ENCODE results near the gene C16orf78.
"Not testable (repeated sequence)": the region's sequence is repeated elsewhere in the genome, so short reads cannot be mapped to it uniquely, and the experiment has no call there.

The C16orf78 gene

GRCh38 chr16:49349446-49350168 lies 24.0 kb upstream of the C16orf78 start:
- DNase-seq (ENCODE audit: low read depth in 1 of 2, low spot score in 1 of 2): no peak

DNA sequence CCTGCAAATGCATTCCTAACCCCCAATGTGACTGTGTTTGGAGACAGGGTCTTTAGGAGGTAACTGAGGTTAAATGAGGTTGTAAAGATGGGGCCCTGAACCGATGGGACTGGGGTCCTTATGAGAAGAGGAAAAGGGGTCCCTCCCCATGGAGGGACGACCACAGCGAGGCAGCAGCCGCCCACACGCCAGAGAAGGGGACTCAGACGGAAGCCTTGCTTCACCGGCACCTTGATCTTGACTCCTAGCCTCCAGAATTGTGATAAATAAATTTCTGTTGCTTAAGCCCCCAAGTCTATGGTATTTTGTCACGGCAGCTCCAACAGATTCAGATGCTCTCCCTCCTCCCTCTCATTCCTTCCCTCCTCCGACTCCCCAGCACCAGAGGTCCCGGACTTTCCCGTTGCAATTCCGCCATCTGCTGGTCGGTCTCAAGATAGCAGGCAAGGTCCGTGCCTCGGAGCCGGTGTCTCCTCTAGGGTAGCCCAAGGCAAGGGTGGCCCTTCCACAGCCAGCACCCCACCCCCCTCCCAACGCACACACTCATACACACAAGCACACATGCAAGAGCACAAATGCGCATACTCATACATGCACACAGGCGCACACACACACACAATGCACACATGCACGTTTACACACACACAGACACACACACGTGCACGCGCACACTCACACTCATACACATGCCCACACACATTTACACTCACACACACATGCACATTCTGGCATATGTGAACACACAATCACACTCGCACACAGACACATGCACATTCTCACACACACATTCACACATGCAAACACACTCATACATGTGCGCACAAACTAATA lies 23.1 kb upstream of the C16orf78 start:
- no peak for DNase-seq (ENCODE audit: low read depth in 1 of 2, low spot score in 1 of 2)

GRCh38 chr16:49351096-49351487 lies 22.5 kb upstream of the C16orf78 start:
- no peak for DNase-seq (ENCODE audit: low read depth in 1 of 2, low spot score in 1 of 2)

DNA sequence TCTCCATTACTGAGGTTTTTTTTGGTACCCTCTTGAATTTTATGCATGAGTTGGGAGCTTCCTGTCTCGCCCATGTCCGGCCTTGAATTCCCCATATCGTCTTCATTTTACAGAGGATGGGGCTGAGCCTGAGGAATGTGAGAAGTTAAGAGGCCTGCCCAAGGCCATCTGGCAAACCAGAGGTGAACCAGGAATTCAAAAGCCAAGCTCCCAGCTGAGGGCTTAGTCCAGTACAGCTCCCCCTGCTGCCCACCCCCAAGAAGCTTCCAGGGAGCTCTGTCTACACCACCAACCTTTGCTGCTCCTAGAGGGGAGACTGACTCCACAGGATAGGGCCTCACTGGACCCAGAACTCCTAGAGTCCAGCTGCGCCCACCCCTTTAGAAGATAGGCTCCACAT lies 20.7 kb upstream of the C16orf78 start:
- DNase-seq (ENCODE audit: low read depth in 1 of 2, low spot score in 1 of 2): no peak

DNA sequence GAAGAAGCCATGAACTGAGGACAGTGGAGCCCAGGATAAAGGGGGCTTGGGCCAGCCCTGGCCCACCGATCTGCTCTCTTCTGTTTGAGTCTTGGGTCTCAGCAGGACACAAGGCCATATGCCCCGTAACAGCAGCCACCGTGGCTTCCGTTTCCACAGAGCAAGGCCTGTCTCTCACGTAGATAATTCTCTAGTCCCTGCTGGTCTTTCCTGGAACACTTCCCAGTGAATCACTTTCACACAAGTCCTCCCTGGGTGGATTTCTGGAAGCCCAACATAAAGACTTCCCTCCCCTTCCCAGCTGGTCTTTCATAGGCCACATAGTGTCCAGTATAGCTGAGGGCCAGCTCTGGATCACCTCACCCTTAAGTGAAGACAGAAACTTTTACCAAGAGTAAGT lies 19.9 kb upstream of the C16orf78 start:
- no peak for DNase-seq (ENCODE audit: low read depth in 1 of 2, low spot score in 1 of 2)

DNA sequence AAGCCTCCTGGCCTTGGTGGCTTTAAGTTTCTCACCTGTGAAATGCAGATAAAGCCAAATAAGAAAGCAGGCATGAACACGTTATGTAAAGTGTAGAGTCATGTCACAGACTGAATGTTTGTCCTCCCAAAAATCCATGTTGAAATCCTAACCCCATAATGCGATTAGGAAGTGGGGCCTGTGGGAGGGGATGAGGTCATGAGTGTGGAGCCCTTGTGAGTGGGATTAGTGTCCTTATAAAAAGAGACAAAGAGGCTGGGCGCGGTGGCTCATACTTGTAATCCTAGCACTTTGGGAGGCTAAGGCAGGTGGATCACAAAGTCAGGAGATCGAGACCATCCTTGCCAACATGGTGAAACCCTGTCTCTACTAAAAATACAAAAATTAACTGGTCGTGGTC lies 19.5 kb upstream of the C16orf78 start:
- no peak for DNase-seq (ENCODE audit: low read depth in 1 of 2, low spot score in 1 of 2)

DNA sequence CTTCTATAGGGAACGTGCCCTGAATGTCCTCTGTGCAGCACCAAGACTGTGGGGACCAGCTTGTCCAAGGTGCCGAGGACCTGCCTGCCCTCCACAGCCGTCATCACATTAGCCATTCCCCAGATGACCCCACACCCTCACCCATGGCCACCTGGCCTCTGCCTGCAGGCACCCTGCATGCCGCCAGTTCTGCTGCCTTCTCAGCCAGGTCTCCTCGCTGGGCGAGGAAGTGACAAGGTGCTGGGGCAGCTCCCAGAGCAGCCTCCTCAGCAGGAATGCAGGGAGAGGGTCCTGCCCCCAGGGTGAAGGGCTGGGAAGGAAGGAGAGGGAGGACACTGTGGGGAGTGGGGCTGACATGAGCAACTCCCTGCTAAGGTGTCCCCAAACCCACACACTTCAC lies 18.6 kb upstream of the C16orf78 start:
- no peak for DNase-seq (ENCODE audit: low read depth in 1 of 2, low spot score in 1 of 2)

GRCh38 chr16:49355933-49356665 lies 17.5 kb upstream of the C16orf78 start:
- no peak for DNase-seq (ENCODE audit: low read depth in 1 of 2, low spot score in 1 of 2)

DNA sequence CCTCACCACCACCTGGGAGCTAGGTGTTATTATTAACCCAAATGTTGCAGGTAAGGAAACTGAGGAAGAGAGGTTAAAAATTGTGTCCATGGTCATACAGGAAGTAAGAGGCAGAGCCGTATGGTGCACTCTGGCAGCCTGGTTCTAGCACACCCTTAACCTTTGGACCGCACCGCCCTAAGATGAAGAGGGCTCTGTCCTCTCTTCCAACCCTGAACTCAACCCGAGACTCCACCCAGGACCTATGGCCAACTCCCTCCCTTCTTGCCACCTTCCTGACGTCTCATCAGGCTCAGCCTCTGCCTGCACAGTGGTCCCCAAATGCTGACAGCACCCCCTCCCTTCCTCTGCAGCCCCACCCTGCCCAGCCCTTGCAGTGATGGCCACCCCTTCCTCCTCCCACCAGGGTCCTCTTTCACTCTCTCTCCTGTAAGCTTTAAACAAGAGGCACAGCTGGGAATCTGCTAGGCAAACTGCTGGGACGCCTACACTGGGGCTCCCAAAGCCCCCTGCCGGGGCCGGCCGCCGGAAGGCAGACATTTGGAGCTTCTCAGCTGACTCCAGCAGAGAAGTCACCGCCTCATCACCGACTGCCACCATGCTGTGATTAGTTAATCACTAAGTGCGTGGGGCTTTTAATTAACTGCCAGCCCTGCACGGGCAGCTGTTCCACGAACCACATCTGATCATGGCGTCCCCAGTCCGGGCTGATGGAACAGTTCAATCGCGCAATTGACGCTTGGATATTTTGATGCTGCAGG lies 16.7 kb upstream of the C16orf78 start:
- DNase-seq (ENCODE audit: low read depth in 1 of 2, low spot score in 1 of 2): no peak

DNA sequence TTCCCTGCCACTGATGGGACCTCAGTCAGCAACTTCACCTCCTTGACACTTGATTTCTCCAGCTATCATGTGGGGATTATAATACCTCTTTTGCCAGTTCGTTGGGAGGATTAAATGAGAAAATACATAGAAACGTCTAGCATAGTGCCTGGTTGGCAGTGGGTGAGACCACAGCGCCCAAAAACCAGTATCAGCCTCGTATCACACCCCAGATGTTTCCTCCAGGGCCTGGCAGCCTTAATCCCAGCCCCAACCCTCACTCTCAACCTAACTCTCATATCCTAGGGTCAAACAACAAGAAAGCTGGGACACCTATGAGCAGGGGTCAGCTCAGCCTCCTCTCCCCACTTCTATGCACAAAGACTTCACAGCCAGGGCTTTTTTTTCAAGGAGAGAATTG lies 14.0 kb upstream of the C16orf78 start:
- DNase-seq (ENCODE audit: low read depth in 1 of 2, low spot score in 1 of 2): no peak

GRCh38 chr16:49361731-49362130 lies 11.9 kb upstream of the C16orf78 start:
- not testable (repeated sequence) for DNase-seq (ENCODE audit: low read depth in 1 of 2, low spot score in 1 of 2)

DNA sequence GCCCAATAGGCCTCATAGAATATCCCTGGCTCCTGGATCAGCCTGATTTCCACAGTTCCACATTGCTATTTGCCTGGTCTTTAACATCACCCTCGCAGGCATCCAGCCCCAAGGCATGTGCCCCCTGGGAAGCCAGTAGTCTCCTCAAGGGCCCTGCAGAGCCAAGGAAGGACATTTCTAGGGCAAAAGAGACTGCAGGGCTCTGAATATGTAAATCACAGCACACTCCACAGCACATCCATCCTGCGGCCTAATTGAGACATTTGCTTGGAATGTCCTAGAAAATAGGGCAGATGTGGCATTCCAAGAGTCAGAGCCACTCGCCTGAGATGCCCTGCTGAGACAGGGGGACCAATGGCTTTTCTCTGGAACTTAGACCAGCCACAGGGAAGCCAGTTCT lies 11.4 kb upstream of the C16orf78 start:
- DNase-seq (ENCODE audit: low read depth in 1 of 2, low spot score in 1 of 2): no peak

DNA sequence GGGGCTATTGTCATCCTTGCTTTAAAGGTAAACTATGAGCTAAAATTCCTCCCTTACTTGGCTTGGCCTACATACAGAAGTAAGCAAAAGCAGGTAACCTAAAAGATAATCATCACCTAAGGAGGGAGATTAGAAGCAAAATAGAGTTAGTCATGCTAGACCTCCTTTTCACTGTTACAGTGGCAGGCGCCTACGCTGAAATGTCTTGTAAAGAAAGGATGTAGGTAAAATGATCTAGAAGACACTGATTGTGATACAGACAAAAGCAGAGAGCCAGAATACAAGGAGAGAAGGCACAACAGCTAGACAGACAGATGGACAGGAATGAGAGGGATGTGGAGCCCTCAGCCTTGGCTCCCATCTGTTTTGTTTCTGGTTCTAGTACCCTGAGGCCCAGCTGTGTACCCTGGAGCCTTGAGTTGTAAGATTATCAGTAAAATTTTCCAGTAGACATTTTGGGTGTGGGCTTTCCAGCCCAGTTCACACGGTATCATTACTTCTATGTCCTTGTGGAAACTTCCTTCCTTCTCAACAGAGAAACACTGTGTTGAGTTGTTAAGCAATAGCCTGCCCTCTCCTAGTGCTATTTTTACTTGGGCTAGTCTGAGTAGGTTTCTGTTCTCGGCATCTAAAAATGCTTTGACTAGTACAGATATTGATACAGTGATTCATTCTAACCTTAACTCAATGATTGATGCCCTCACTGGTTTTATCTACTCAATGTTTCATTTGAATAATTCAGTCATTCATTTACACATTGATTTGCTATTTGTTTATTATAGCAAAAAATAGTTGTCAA lies 7.7 kb upstream of the C16orf78 start:
- no peak for DNase-seq (ENCODE audit: low read depth in 1 of 2, low spot score in 1 of 2)

GRCh38 chr16:49366669-49367068 lies 6.9 kb upstream of the C16orf78 start:
- DNase-seq (ENCODE audit: low read depth in 1 of 2, low spot score in 1 of 2): no peak

DNA sequence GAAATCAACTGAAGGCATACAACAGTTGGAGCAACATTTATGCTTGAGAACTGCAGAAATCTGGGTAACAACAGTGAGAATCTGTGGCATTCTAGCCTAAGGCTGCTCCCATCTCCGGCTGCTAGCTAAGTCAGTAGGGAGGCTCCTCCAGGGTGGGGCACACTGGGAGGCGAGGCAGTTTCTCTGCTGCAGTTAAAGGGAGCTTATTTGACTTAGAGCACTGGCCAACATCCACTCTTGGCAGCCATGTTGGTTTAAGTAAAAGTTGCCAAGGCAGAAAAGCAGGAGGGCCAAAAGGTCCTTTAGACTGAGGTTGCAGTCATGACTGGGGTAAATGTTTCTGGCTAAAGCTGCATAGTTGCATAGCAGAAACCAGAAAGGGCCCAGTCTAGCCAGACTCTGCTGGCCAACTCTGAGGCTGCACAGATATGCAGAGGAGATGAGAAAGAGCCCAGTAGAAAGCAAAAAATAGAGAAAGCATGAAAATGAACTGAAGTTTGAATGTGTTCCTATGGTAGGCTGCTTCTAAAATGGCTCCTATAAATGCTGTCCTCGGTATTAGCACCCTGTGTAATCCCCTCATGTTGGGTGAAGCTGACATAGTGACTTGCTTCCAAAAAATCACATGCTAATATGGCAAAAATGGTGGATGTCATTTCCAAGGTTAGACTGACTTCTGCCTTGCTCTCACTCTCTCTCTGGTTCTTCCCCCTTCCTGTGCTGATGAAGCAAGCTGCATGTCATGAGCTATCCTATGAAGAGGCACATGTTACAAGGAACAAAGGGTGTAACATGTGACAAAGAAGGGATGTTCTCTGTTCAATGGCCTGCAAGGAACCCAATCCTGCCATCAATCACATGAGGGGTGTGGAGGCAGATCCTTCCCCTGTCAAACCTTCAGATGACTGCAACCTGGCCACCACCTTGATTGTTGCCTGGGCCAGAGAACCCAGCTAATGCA lies 3.7 kb upstream of the C16orf78 start:
- DNase-seq (ENCODE audit: low read depth in 1 of 2, low spot score in 1 of 2): no peak

DNA sequence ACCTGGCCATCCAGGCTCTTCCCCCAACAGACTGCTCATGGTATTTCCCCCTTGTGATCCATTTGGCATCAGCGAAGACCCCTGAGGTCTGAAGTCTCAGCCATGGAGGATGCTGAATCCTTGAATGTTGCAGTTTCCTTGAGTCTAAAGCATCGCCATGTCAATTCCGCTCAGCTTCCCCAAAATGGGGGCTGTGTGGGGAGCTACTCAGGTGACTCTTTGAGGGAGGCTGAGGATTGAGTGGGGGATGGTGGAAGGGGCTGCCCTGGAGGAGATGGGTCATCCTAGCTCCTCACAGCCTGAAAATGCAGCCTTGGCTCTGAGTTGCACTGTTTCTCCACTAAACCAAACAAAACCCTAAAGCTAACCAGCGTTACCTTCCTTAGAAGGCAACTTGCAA lies 2.6 kb downstream of the C16orf78 start:
- DNase-seq (ENCODE audit: low read depth in 1 of 2, low spot score in 1 of 2): no peak

- no peak for DNase-seq (ENCODE audit: low read depth in 1 of 2, low spot score in 1 of 2)
Observed at GRCh38 chr16:49377196-49377755, 3.7 kb downstream of the C16orf78 start.

DNA sequence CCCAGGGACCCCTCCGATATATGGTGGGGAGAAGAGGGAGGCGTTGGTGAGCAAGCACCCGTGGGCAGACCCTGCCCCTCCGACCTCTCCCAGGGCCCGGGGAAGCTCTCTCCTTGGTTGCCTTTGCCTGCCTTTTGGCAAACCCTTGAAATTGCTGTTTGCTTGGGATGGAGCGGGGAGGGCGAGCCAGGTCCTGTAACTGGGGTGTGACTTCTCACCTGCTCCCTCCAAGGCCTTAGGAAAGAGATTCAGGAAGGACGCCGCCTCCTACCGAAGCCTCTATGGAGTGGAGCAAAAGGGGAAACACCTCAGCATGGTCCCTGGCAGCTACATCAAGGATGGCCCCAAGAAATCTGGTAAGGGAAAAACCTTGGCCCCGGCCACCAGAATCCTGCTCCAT lies 4.6 kb downstream of the C16orf78 start:
- DNase-seq (ENCODE audit: low read depth in 1 of 2, low spot score in 1 of 2): no peak

- no peak for DNase-seq (ENCODE audit: low read depth in 1 of 2, low spot score in 1 of 2)
Observed at GRCh38 chr16:49378816-49379215, 5.2 kb downstream of the C16orf78 start.

Data from activated T-helper 1 cell treated with anti-CD3 and anti-CD28 coated beads, Interleukin-2, amount 50 U/mL, for 16 hours (primary cell).